ENCODE measurements around the gene PWWP2B. TPM values are rescaled to one million over a fixed set of nuclear protein-coding genes. Genes with fewer than 3 reads are reported as not detected.

PWWP2B gene
- total RNA-seq, 1 donor from 2014 or later: 27.1 TPM

DNA sequence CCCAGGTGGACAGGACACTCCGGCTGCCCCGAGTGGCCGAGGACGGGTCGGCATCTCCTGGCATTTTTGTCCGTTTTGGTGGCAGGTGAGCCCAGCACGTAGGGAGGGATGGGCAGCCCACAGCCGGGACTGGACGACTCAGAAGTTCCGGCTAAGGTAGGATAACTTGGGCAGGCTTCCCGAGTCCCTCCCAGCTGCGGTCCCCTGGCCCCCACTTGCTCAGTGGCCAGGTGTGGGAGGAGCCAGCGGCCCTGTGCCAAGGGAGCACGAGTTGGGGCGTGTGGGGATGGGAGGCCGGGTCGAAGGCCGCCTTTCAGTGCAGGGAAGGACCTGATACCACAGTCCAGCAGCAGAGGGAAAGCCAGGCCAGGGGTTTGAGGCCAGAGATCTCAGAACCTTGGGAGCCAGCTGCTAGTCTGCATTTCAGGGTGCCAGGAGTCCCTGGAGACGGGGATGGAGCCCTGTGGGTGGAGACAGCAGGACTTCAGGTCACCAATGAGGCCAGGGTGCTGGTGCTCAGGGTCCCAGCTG, 58.5 kb downstream of the PWWP2B start:
- no peak for DNase-seq (ENCODE audit: low read depth)
- Histone ChIP-seq H3K27me3 (ENCODE audit: control insufficient read depth, insufficient read depth, low read length) (peaks cover 32% of the 10 kb centered on the region), H3K4me3 (ENCODE audit: low read depth, low read length) (no peak overlapping the region), H3K36me3 (ENCODE audit: control insufficient read depth, insufficient read depth, low read length) (no peaks in the 10 kb centered on the region)
- TF ChIP-seq, protein P1, sequence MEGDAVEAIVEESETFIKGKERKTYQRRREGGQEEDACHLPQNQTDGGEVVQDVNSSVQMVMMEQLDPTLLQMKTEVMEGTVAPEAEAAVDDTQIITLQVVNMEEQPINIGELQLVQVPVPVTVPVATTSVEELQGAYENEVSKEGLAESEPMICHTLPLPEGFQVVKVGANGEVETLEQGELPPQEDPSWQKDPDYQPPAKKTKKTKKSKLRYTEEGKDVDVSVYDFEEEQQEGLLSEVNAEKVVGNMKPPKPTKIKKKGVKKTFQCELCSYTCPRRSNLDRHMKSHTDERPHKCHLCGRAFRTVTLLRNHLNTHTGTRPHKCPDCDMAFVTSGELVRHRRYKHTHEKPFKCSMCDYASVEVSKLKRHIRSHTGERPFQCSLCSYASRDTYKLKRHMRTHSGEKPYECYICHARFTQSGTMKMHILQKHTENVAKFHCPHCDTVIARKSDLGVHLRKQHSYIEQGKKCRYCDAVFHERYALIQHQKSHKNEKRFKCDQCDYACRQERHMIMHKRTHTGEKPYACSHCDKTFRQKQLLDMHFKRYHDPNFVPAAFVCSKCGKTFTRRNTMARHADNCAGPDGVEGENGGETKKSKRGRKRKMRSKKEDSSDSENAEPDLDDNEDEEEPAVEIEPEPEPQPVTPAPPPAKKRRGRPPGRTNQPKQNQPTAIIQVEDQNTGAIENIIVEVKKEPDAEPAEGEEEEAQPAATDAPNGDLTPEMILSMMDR (IDR thresholded peaks at IDR 0.05; ENCODE audit: insufficient read depth, low read length, poor library complexity, severe bottlenecking): no peak

DNA sequence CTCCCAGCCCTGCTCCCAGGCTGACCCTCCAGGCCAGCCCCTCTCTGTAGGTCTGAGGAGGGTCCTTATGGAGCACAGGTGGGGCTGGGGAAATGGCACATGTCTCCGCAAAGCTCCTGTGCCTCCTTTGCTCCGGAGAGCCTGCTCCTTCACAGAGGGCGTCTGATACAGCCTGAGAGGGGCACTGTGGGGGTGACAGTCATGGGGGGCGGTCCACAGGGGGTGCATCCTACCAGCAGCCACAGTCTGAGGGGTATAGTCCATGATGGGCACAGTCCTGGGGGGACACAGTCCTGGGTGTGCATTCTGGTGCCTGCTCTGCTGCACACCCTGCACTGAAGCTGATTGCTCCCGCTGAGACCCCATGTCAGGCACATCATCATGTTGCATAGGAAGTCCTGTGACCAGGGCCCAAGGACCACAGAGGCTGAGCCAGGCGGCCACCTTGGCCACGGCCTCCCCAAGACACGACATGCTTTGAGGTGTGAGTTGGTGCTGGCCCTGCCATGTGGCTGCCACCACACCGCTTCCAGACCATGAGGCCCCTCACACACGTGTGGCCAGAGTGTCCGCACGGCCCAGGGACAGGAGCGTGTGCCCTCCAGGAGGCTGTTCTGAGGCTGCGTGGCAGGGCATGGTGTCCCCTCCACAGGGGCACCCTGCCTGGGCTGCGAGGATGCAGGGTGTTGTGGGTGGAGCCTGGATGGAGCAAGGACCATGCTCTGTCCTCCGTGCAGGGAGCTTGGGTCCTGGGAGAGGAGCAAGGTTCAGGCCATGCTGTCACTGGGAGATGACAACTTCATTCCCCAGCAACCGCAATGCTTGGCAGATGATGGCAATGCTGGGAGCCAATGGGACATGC, 59.2 kb downstream of the PWWP2B start:
- H3K36me3 ChIP-seq (ENCODE audit: control insufficient read depth, insufficient read depth, low read length): no peaks in the 10 kb centered on the region
- TF ChIP-seq, protein P1 (IDR thresholded peaks at IDR 0.05; ENCODE audit: insufficient read depth, low read length, poor library complexity, severe bottlenecking): no peak
- H3K4me3 ChIP-seq (ENCODE audit: low read depth, low read length): no peak overlapping the region
- DNase-seq (ENCODE audit: low read depth): no peak
- H3K27me3 ChIP-seq (ENCODE audit: control insufficient read depth, insufficient read depth, low read length): peaks cover 34% of the 10 kb centered on the region

GRCh38 chr10:132456881-132457280, 59.9 kb downstream of the PWWP2B start:
- Histone ChIP-seq H3K4me3 (ENCODE audit: low read depth, low read length) (no peak overlapping the region), H3K36me3 (ENCODE audit: control insufficient read depth, insufficient read depth, low read length) (no peaks in the 10 kb centered on the region), H3K27me3 (ENCODE audit: control insufficient read depth, insufficient read depth, low read length) (peaks cover 34% of the 10 kb centered on the region)
- TF ChIP-seq, protein P1 (IDR thresholded peaks at IDR 0.05; ENCODE audit: insufficient read depth, low read length, poor library complexity, severe bottlenecking): no peak
- DNase-seq (ENCODE audit: low read depth): no peak

- Histone ChIP-seq H3K4me3 (ENCODE audit: low read depth, low read length) (no peak overlapping the region), H3K27me3 (ENCODE audit: control insufficient read depth, insufficient read depth, low read length) (peaks cover 34% of the 10 kb centered on the region), H3K36me3 (ENCODE audit: control insufficient read depth, insufficient read depth, low read length) (no peaks in the 10 kb centered on the region)
- TF ChIP-seq, protein P1 (IDR thresholded peaks at IDR 0.05; ENCODE audit: insufficient read depth, low read length, poor library complexity, severe bottlenecking): no peak
- no peak for DNase-seq (ENCODE audit: low read depth)
Measured at GRCh38 chr10:132457328-132458070, 60.5 kb downstream of the PWWP2B start.

- DNase-seq (ENCODE audit: low read depth): no peak
- peaks cover 34% of the 10 kb centered on the region for H3K27me3 ChIP-seq (ENCODE audit: control insufficient read depth, insufficient read depth, low read length)
- TF ChIP-seq, protein P1 (IDR thresholded peaks at IDR 0.05; ENCODE audit: insufficient read depth, low read length, poor library complexity, severe bottlenecking): no peak
- no peaks in the 10 kb centered on the region for H3K36me3 ChIP-seq (ENCODE audit: control insufficient read depth, insufficient read depth, low read length)
- H3K4me3 ChIP-seq (ENCODE audit: low read depth, low read length): no peak overlapping the region
Measured at GRCh38 chr10:132458071-132458585, 61.1 kb downstream of the PWWP2B start.

All from kidney epithelial cell (primary cell).